Frontal cortex (tissue), 4 donors: ENCODE data around the gene ANKRD11. TPM values are rescaled to one million over a fixed set of nuclear protein-coding genes. Genes with fewer than 3 reads are reported as not detected.
"Not testable (repeated sequence)": the region's sequence is repeated elsewhere in the genome, so short reads cannot be mapped to it uniquely, and the experiment has no call there.

Experiments used
- DNase-seq, 2 donors: peaks; one replicate each; pipeline ENCODE4 v3.0.0; 2012; ENCODE audit warnings: low spot score in 2 of 2
- FAIRE-seq: peaks from 2 replicates; lab custom pipeline; 2012; peaks lifted over from hg19 to GRCh38; lab: Jason Lieb, UNC
- small RNA-seq: library from RNA; depleted of rRNA; stranded (forward); fragments of <200 nt; gene quantifications from one replicate; pipeline ENCODE3, GENCODE V24; 2014
- total RNA-seq: library from RNA; depleted of rRNA; stranded (reverse); fragments of >200 nt; gene quantifications from one replicate; pipeline ENCODE4 v1.2.3, GENCODE V29; 2014
- donor health status: control.
- donor health status: control.
- donor health status: control.

Gene ANKRD11
- total RNA-seq, 1 donor from 2014 or later = 27.7 TPM

- FAIRE-seq = no peak
- DNase-seq = peak; percentile 95 to 99
Observed at GRCh38 chr16:89246903-89247733, 243.2 kb downstream of the ANKRD11 start.

GRCh38 chr16:89246383-89246902, 243.9 kb downstream of the ANKRD11 start:
- no peak for FAIRE-seq
- DNase-seq = no peak

- DNase-seq = no peak
- no peak for FAIRE-seq
Observed at GRCh38 chr16:89244754-89245153, 245.6 kb downstream of the ANKRD11 start.

- DNase-seq, FAIRE-seq: not testable (repeated sequence)
Observed at GRCh38 chr16:89244264-89244663, 246.1 kb downstream of the ANKRD11 start.

- FAIRE-seq = no peak
- DNase-seq = no peak
Observed at GRCh38 chr16:89243664-89244063, 246.7 kb downstream of the ANKRD11 start.

- no peak for FAIRE-seq
Observed at GRCh38 chr16:89242795-89243200, 247.6 kb downstream of the ANKRD11 start.

GRCh38 chr16:89241187-89242007, 249.0 kb downstream of the ANKRD11 start:
- FAIRE-seq (no peak), DNase-seq (peak; percentile 74 to 78)

More at GRCh38 chr16:89242795-89243200, 247.6 kb downstream of the ANKRD11 start:
- DNase-seq = no peak

- FAIRE-seq = no peak
Observed at GRCh38 chr16:89237733-89238132, 252.6 kb downstream of the ANKRD11 start.

GRCh38 chr16:89233678-89234490, 256.5 kb downstream of the ANKRD11 start:
- FAIRE-seq (no peak), DNase-seq (no peak)

More at GRCh38 chr16:89237733-89238132, 252.6 kb downstream of the ANKRD11 start:
- no peak for DNase-seq

GRCh38 chr16:89232107-89232506, 258.3 kb downstream of the ANKRD11 start:
- FAIRE-seq (no peak), DNase-seq (no peak)

- no peak for DNase-seq
- no peak for FAIRE-seq
Observed at GRCh38 chr16:89230255-89230654, 260.1 kb downstream of the ANKRD11 start.

- no peak for FAIRE-seq
Observed at GRCh38 chr16:89224665-89225064, 265.7 kb downstream of the ANKRD11 start.

GRCh38 chr16:89222931-89223330, 267.4 kb downstream of the ANKRD11 start:
- no peak for DNase-seq
- FAIRE-seq = no peak

More at GRCh38 chr16:89224665-89225064, 265.7 kb downstream of the ANKRD11 start:
- DNase-seq = no peak

- FAIRE-seq = no peak
- DNase-seq = no peak
Observed at GRCh38 chr16:89221604-89222003, 268.8 kb downstream of the ANKRD11 start.

GRCh38 chr16:89219365-89219764, 271.0 kb downstream of the ANKRD11 start:
- DNase-seq = no peak
- FAIRE-seq = no peak

Small RNA genes lying within 50 kb of the gene (small RNA-seq; reads per million reads assigned to genes)
- not detected for gene RNU6-430P

Other genes starting within 250 kb of the ANKRD11 start
- gene SPG7, start 17.8 kb upstream of the ANKRD11 start, total RNA-seq = 84.8 TPM
- 1,545 TPM for gene RPL13, start 70.1 kb upstream of the ANKRD11 start, total RNA-seq
- 15.1 TPM for gene CPNE7, start 85.2 kb upstream of the ANKRD11 start, total RNA-seq
- gene DPEP1, start 123.1 kb upstream of the ANKRD11 start, total RNA-seq = 2.4 TPM
- gene CHMP1A, start 167.1 kb upstream of the ANKRD11 start, total RNA-seq = 81.9 TPM
- 7.7 TPM for gene SPATA33, start 167.3 kb upstream of the ANKRD11 start, total RNA-seq
- 30.6 TPM for gene CDK10, start 196.1 kb upstream of the ANKRD11 start, total RNA-seq
- 20.0 TPM for gene SPATA2L, start 211.1 kb upstream of the ANKRD11 start, total RNA-seq
- gene VPS9D1, start 230.3 kb upstream of the ANKRD11 start, total RNA-seq = 7.7 TPM
- gene ZNF276, start 231.0 kb upstream of the ANKRD11 start, total RNA-seq = 11.8 TPM